ENCODE measurements around the gene NLGN3.

GRCh38 chrX:71107762-71108360 is 36.8 kb upstream of the NLGN3 start:
- TF ChIP-seq, protein P1, sequence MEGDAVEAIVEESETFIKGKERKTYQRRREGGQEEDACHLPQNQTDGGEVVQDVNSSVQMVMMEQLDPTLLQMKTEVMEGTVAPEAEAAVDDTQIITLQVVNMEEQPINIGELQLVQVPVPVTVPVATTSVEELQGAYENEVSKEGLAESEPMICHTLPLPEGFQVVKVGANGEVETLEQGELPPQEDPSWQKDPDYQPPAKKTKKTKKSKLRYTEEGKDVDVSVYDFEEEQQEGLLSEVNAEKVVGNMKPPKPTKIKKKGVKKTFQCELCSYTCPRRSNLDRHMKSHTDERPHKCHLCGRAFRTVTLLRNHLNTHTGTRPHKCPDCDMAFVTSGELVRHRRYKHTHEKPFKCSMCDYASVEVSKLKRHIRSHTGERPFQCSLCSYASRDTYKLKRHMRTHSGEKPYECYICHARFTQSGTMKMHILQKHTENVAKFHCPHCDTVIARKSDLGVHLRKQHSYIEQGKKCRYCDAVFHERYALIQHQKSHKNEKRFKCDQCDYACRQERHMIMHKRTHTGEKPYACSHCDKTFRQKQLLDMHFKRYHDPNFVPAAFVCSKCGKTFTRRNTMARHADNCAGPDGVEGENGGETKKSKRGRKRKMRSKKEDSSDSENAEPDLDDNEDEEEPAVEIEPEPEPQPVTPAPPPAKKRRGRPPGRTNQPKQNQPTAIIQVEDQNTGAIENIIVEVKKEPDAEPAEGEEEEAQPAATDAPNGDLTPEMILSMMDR (IDR thresholded peaks at IDR 0.05; ENCODE audit: poor library complexity) = no peak
- no peak for TF ChIP-seq EZH2 (IDR thresholded peaks at IDR 0.05; ENCODE audit: borderline replicate concordance)

Measured in hepatocyte (in vitro differentiated cells).